ENCODE results near the gene SREBF1. TPM values are rescaled to one million over a fixed set of nuclear protein-coding genes. Genes with fewer than 3 reads are reported as not detected.

The SREBF1 gene
- total and polyA plus RNA-seq, 2 experiments from 2014 or later = 39.6 to 85.3 TPM

- TF ChIP-seq REST (IDR thresholded peaks at IDR 0.05; ENCODE audit: unreplicated experiment) = no peak
- TF ChIP-seq JUNB (IDR thresholded peaks at IDR 0.05; ENCODE audit: unreplicated experiment) = no peak
- no peak for TF ChIP-seq ETS1 (IDR thresholded peaks at IDR 0.05)
- no peak for TF ChIP-seq ZNF114 (CRISPR knock-in tag; IDR thresholded peaks at IDR 0.05)
- no peak for TF ChIP-seq ZNF331 (CRISPR knock-in tag; IDR thresholded peaks at IDR 0.05; ENCODE audit: low read depth)
Observed at GRCh38 chr17:17826942-17827785, 9.6 kb downstream of the SREBF1 start (continued).

- peaks cover 60% of the 10 kb centered on the region for H3K4me1 Mint-ChIP-seq
Observed at GRCh38 chr17:17826342-17826713, 10.5 kb downstream of the SREBF1 start.

More at GRCh38 chr17:17826342-17826713, 10.5 kb downstream of the SREBF1 start:
- Histone ChIP-seq H4K20me1 (replicated peaks; ENCODE audit: insufficient read depth) (peaks cover 66% of the 10 kb centered on the region), H2AFZ (no peak overlapping the region), H3K79me2 (replicated peaks; ENCODE audit: insufficient read depth) (peaks cover 82% of the 10 kb centered on the region), H3K4me2 (no peak overlapping the region), H3K27me3 (ENCODE audit: insufficient read depth) (no peaks in the 10 kb centered on the region), H3F3A (replicated peaks; ENCODE audit: low read depth) (peaks cover 13% of the 10 kb centered on the region), H3K4me1 (ENCODE audit: insufficient read depth) (peaks cover 47% of the 10 kb centered on the region), H3K27ac (ENCODE audit: low read depth) (no peak overlapping the region), H3K36me3 (ENCODE audit: insufficient read depth) (0 out of 2 replicates have a peak, but pooled peaks cover 5% of the 10 kb centered on the region), H3K9me2 (ENCODE audit: insufficient read depth) (no peaks in the 10 kb centered on the region), H3K4me3 (no peak overlapping the region)
- no peak for TF ChIP-seq ZNF462 (CRISPR knock-in tag; IDR thresholded peaks at IDR 0.05)
- no peak for TF ChIP-seq ZNF114 (CRISPR knock-in tag; IDR thresholded peaks at IDR 0.05)
- TF ChIP-seq EZH2 (IDR thresholded peaks at IDR 0.05; ENCODE audit: low read depth, unreplicated experiment) = no peak
- Mint-ChIP-seq H3K27me3 (ENCODE audit: insufficient read depth, low read depth, poor library complexity) (peaks cover 20% of the 10 kb centered on the region), H3K27ac (peak overlapping the region; percentile 88; the same call in 1 of the 2 replicates), H3K4me3 (peak overlapping the region; percentile 6; the same call in 1 of the 3 replicates), H3K36me3 (ENCODE audit: low read depth) (peaks cover 17% of the 10 kb centered on the region), H3K9me3 (no peaks in the 10 kb centered on the region)
- DNase-seq (ENCODE audit: low spot score) (no peak), ATAC-seq (no peak)
